ENCODE results near the gene FMN2. TPM values are rescaled to one million over a fixed set of nuclear protein-coding genes. Genes with fewer than 3 reads are reported as not detected.

FMN2 gene
- total RNA-seq, 1 experiment from 2014 or later, result not detected

- Histone ChIP-seq H3K27ac (no peak overlapping the region), H3K9me3 (ENCODE audit: insufficient read depth, low read depth) (no peaks in the 10 kb centered on the region), H3K36me3 (ENCODE audit: low read depth) (no peaks in the 10 kb centered on the region), H3K4me1 (replicated peaks; ENCODE audit: insufficient read depth) (no peaks in the 10 kb centered on the region), H3K4me2 (no peak overlapping the region), H2AFZ (no peak overlapping the region), H3K9me2 (ENCODE audit: insufficient read depth) (no peaks in the 10 kb centered on the region), H3K4me3 (no peak overlapping the region), H3K79me2 (ENCODE audit: low read depth) (no peaks in the 10 kb centered on the region), H3F3A (ENCODE audit: insufficient read depth, low read depth) (no peaks in the 10 kb centered on the region), H4K20me1 (ENCODE audit: insufficient read depth) (no peaks in the 10 kb centered on the region), H3K27me3 (ENCODE audit: insufficient read depth, low read depth) (peaks cover 17% of the 10 kb centered on the region)
- DNase-seq, result no peak
- no TSS peak for BruUV-seq (replicated peaks)
- ChIA-PET CTCF (no interaction called here), POLR2A (ENCODE audit: unreplicated experiment) (no interaction called here)
- TF ChIP-seq CTCF (conservative IDR thresholded peaks at IDR 0.05), result no peak
- TF ChIP-seq EZH2 (IDR thresholded peaks at IDR 0.05; ENCODE audit: low read depth), result no peak
- intact Hi-C loops (cut with micrococcal nuclease; ENCODE audit: unreplicated experiment), result no loop called here
Observed at GRCh38 chr1:240217403-240217802, 125.7 kb downstream of the FMN2 start.

- Histone ChIP-seq H3K27ac (no peak overlapping the region), H3K36me3 (ENCODE audit: low read depth) (no peaks in the 10 kb centered on the region), H3K79me2 (ENCODE audit: low read depth) (no peaks in the 10 kb centered on the region), H3K4me2 (no peak overlapping the region), H3K27me3 (ENCODE audit: insufficient read depth, low read depth) (peaks cover 12% of the 10 kb centered on the region; the same call in 1 of the 2 replicates), H4K20me1 (ENCODE audit: insufficient read depth) (no peaks in the 10 kb centered on the region), H2AFZ (no peak overlapping the region), H3F3A (ENCODE audit: insufficient read depth, low read depth) (no peaks in the 10 kb centered on the region), H3K9me3 (ENCODE audit: insufficient read depth, low read depth) (no peaks in the 10 kb centered on the region), H3K4me1 (replicated peaks; ENCODE audit: insufficient read depth) (no peaks in the 10 kb centered on the region), H3K4me3 (no peak overlapping the region), H3K9me2 (ENCODE audit: insufficient read depth) (no peaks in the 10 kb centered on the region)
- POLR2A ChIA-PET (ENCODE audit: unreplicated experiment), result no interaction called here
- BruUV-seq (replicated peaks), result no TSS peak
- CTCF ChIA-PET, result no interaction called here
- TF ChIP-seq EZH2 (IDR thresholded peaks at IDR 0.05; ENCODE audit: low read depth), result no peak
- no peak for TF ChIP-seq CTCF (conservative IDR thresholded peaks at IDR 0.05)
- DNase-seq, result no peak
- intact Hi-C loops (cut with micrococcal nuclease; ENCODE audit: unreplicated experiment), result no loop called here
Observed at GRCh38 chr1:240219104-240219503, 127.4 kb downstream of the FMN2 start.

- Histone ChIP-seq H3K4me1 (replicated peaks; ENCODE audit: insufficient read depth) (no peaks in the 10 kb centered on the region), H4K20me1 (ENCODE audit: insufficient read depth) (no peaks in the 10 kb centered on the region), H3K27ac (no peak overlapping the region), H3K4me2 (no peak overlapping the region), H2AFZ (no peak overlapping the region), H3K4me3 (no peak overlapping the region), H3K27me3 (ENCODE audit: insufficient read depth, low read depth) (peaks cover 12% of the 10 kb centered on the region; the same call in 1 of the 2 replicates), H3K79me2 (ENCODE audit: low read depth) (no peaks in the 10 kb centered on the region), H3F3A (ENCODE audit: insufficient read depth, low read depth) (no peaks in the 10 kb centered on the region), H3K9me3 (ENCODE audit: insufficient read depth, low read depth) (no peaks in the 10 kb centered on the region), H3K9me2 (ENCODE audit: insufficient read depth) (no peaks in the 10 kb centered on the region), H3K36me3 (ENCODE audit: low read depth) (no peaks in the 10 kb centered on the region)
- no peak for TF ChIP-seq CTCF (conservative IDR thresholded peaks at IDR 0.05)
- no peak for TF ChIP-seq EZH2 (IDR thresholded peaks at IDR 0.05; ENCODE audit: low read depth)
- ChIA-PET CTCF (no interaction called here), POLR2A (ENCODE audit: unreplicated experiment) (no interaction called here)
- no peak for DNase-seq
- intact Hi-C loops (cut with micrococcal nuclease; ENCODE audit: unreplicated experiment), result no loop called here
- no TSS peak for BruUV-seq (replicated peaks)
Observed at GRCh38 chr1:240226102-240226501, 134.4 kb downstream of the FMN2 start.
